Measurements from ENCODE around the gene IL10RA. TPM values are rescaled to one million over a fixed set of nuclear protein-coding genes. Genes with fewer than 3 reads are reported as not detected.
A peak's percentile ranks its signal among the peaks of the same experiment; 100 is the strongest.

Gene IL10RA
- total RNA-seq, 1 donor from 2014 or later, result 89.9 TPM

DNA sequence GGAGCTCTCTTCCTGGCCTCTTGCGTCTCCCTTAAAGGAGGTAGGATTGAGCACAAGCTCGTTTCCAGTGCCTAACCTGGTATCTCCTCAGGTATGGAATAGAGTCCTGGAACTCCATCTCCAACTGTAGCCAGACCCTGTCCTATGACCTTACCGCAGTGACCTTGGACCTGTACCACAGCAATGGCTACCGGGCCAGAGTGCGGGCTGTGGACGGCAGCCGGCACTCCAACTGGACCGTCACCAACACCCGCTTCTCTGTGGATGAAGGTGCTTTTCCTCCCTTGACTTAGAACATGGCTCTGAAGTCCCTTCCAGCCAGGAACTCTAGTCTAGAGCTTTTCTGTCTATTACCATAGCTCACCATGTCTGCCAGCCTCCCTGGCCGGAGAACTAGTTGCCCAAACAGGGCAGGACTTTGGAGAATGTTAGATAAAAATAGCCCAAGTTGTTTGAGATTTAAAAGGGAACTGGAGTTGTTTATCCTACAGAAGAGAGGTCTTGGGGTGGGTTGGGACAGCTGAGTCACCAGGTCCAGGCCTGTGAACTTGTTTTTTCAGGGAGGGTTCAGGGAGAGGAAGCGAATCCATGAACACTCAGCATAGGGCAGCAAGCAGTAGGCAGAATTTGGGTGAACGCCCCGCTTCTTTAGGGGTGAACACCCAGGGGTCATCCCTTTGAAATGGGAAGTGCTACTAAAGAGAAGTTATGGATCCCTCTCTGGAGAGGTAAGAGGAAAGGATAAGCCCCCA, 3.3 kb downstream of the IL10RA start:
- Mint-ChIP-seq H3K4me3 (peak overlapping the region; percentile 88), H3K27ac (peak overlapping the region; percentile 69)
- intact Hi-C loops (cut with micrococcal nuclease), result loop anchor here (5.0 kb wide), 2 partner anchors 172 to 318 kb away; no protein-coding TSS in a partner anchor

GRCh38 chr11:117992136-117992535, 5.9 kb downstream of the IL10RA start:
- H3K27me3 Mint-ChIP-seq, result no peaks in the 10 kb centered on the region
- H3K36me3 Mint-ChIP-seq (ENCODE audit: low read depth), result peaks cover 95% of the 10 kb centered on the region
- peak overlapping the region; percentile 64 for H3K4me3 Mint-ChIP-seq
- peaks cover 79% of the 10 kb centered on the region for H3K4me1 Mint-ChIP-seq
- H3K27ac Mint-ChIP-seq, result no peak overlapping the region
- no peaks in the 10 kb centered on the region for H3K9me3 Mint-ChIP-seq
- intact Hi-C loops (cut with micrococcal nuclease), result no loop called here
- DNase-seq, result no peak

More for the DNA sequence above, 3.3 kb downstream of the IL10RA start:
- H3K9me3 Mint-ChIP-seq, result no peaks in the 10 kb centered on the region
- H3K36me3 Mint-ChIP-seq (ENCODE audit: low read depth), result peaks cover 84% of the 10 kb centered on the region
- no peak for DNase-seq
- no peaks in the 10 kb centered on the region for H3K27me3 Mint-ChIP-seq
- H3K4me1 Mint-ChIP-seq, result peaks cover 76% of the 10 kb centered on the region

DNA sequence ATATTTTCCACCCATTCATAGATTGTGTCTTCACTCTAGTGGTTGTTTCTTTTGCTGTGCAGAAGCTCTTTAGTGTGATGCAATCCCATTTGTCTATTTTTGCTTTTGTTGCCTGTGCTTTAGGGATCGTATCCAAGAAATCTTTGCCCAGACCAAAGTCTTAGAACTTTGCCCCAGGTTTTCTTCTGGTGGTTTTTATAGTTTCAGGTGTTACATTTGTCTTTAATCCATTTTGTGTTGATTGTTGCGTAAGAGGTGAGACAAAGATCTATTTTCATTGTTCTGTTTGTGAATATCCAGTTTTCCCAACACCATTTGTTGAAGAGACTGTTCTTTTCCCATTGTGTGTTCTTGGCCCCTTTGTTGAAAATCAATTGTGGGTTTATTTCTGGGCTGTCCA, 6.4 kb downstream of the IL10RA start:
- intact Hi-C loops (cut with micrococcal nuclease), result no loop called here
- DNase-seq, result no peak
- Mint-ChIP-seq H3K4me3 (peak overlapping the region; percentile 64), H3K4me1 (peaks cover 79% of the 10 kb centered on the region), H3K9me3 (no peaks in the 10 kb centered on the region), H3K27ac (peak overlapping the region; percentile 56), H3K27me3 (no peaks in the 10 kb centered on the region), H3K36me3 (ENCODE audit: low read depth) (peaks cover 95% of the 10 kb centered on the region)

- DNase-seq, result no peak
- Mint-ChIP-seq H3K36me3 (ENCODE audit: low read depth) (peaks cover 95% of the 10 kb centered on the region), H3K27me3 (no peaks in the 10 kb centered on the region), H3K9me3 (no peaks in the 10 kb centered on the region), H3K27ac (peak overlapping the region; percentile 22), H3K4me3 (peak overlapping the region; percentile 51), H3K4me1 (peaks cover 78% of the 10 kb centered on the region)
- intact Hi-C loops (cut with micrococcal nuclease), result no loop called here
Observed at GRCh38 chr11:117993988-117994745, 8.0 kb downstream of the IL10RA start.

DNA sequence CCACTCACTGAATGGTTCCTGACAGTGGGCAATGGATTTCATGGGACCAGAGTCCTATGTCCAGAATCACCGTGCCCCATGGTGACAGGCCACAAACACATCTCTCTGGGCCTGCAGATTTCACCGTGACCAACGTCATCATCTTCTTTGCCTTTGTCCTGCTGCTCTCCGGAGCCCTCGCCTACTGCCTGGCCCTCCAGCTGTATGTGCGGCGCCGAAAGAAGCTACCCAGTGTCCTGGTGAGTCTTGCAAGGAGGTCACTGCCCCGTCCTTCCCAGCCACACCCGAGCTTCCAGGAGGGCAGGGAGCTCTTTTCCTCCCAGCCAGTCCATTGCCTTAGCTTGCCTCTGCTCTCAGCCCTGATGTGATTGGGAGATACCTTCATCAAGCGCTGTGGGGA, 9.3 kb downstream of the IL10RA start:
- no peak overlapping the region for H3K4me3 Mint-ChIP-seq
- peaks cover 77% of the 10 kb centered on the region for H3K4me1 Mint-ChIP-seq
- H3K36me3 Mint-ChIP-seq (ENCODE audit: low read depth), result peaks cover 95% of the 10 kb centered on the region
- no peak for DNase-seq
- intact Hi-C loops (cut with micrococcal nuclease), result no loop called here
- H3K27me3 Mint-ChIP-seq, result no peaks in the 10 kb centered on the region
- H3K27ac Mint-ChIP-seq, result peak overlapping the region; percentile 86
- H3K9me3 Mint-ChIP-seq, result no peaks in the 10 kb centered on the region

GRCh38 chr11:117996058-117996457, 9.9 kb downstream of the IL10RA start:
- peak overlapping the region; percentile 86 for H3K27ac Mint-ChIP-seq
- peaks cover 80% of the 10 kb centered on the region for H3K4me1 Mint-ChIP-seq
- H3K36me3 Mint-ChIP-seq (ENCODE audit: low read depth), result peaks cover 92% of the 10 kb centered on the region
- DNase-seq, result no peak
- no peak overlapping the region for H3K4me3 Mint-ChIP-seq
- H3K9me3 Mint-ChIP-seq, result no peaks in the 10 kb centered on the region
- no peaks in the 10 kb centered on the region for H3K27me3 Mint-ChIP-seq
- intact Hi-C loops (cut with micrococcal nuclease), result no loop called here

DNA sequence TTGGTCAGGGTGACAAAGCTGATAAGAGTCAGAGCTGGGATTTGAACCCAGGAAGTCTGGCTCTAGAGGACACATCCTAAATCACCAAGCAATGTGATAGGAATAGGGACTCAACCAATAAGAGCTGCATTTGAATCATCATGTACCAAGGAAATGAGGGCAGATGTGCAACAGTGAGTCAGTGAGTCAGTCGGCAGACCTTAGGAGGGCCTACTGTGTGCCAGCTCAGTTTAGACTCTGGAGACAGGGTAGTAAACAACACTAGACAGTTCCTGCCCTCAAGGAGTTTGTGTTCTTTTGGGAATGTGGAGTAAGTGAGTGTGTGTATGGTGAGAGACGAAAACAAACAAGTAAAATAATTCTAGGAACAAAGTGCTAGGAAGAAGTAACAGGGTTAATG, 11.2 kb downstream of the IL10RA start:
- Mint-ChIP-seq H3K9me3 (no peaks in the 10 kb centered on the region), H3K4me3 (peak overlapping the region; percentile 8), H3K36me3 (ENCODE audit: low read depth) (peaks cover 85% of the 10 kb centered on the region)

GRCh38 chr11:117997823-117998579, 11.8 kb downstream of the IL10RA start:
- Mint-ChIP-seq H3K4me3 (peak overlapping the region; percentile 29), H3K27ac (peak overlapping the region; percentile 87), H3K9me3 (no peaks in the 10 kb centered on the region), H3K36me3 (ENCODE audit: low read depth) (peaks cover 79% of the 10 kb centered on the region), H3K4me1 (peaks cover 81% of the 10 kb centered on the region), H3K27me3 (no peaks in the 10 kb centered on the region)
- intact Hi-C loops (cut with micrococcal nuclease), result loop anchor here (1.0 kb wide), 1 partner anchor 12 kb away; the partner anchor contains the start of gene IL10RA
- DNase-seq, result peak; percentile 63

More for the DNA sequence above, 11.2 kb downstream of the IL10RA start:
- intact Hi-C loops (cut with micrococcal nuclease), result no loop called here
- Mint-ChIP-seq H3K27ac (peak overlapping the region; percentile 87), H3K27me3 (no peaks in the 10 kb centered on the region), H3K4me1 (peaks cover 81% of the 10 kb centered on the region)
- DNase-seq, result no peak

DNA sequence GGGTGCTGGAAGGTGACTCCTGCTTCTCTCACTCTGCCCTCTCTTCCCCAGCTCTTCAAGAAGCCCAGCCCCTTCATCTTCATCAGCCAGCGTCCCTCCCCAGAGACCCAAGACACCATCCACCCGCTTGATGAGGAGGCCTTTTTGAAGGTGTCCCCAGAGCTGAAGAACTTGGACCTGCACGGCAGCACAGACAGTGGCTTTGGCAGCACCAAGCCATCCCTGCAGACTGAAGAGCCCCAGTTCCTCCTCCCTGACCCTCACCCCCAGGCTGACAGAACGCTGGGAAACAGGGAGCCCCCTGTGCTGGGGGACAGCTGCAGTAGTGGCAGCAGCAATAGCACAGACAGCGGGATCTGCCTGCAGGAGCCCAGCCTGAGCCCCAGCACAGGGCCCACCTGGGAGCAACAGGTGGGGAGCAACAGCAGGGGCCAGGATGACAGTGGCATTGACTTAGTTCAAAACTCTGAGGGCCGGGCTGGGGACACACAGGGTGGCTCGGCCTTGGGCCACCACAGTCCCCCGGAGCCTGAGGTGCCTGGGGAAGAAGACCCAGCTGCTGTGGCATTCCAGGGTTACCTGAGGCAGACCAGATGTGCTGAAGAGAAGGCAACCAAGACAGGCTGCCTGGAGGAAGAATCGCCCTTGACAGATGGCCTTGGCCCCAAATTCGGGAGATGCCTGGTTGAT, 12.6 kb downstream of the IL10RA start:
- H3K27me3 Mint-ChIP-seq, result no peaks in the 10 kb centered on the region

GRCh38 chr11:117999354-117999993, 13.3 kb downstream of the IL10RA start:
- H3K27ac Mint-ChIP-seq, result peak overlapping the region; percentile 99
- H3K4me3 Mint-ChIP-seq, result peak overlapping the region; percentile 42
- peaks cover 84% of the 10 kb centered on the region for H3K4me1 Mint-ChIP-seq
- peak; percentile 66 for DNase-seq
- intact Hi-C loops (cut with micrococcal nuclease), result no loop called here
- peaks cover 74% of the 10 kb centered on the region for H3K36me3 Mint-ChIP-seq (ENCODE audit: low read depth)
- no peaks in the 10 kb centered on the region for H3K27me3 Mint-ChIP-seq
- H3K9me3 Mint-ChIP-seq, result peaks cover 12% of the 10 kb centered on the region

More for the DNA sequence above, 12.6 kb downstream of the IL10RA start:
- DNase-seq, result no peak
- Mint-ChIP-seq H3K4me3 (peak overlapping the region; percentile 29), H3K4me1 (peaks cover 82% of the 10 kb centered on the region), H3K9me3 (peaks cover 6% of the 10 kb centered on the region), H3K36me3 (ENCODE audit: low read depth) (peaks cover 76% of the 10 kb centered on the region), H3K27ac (peak overlapping the region; percentile 87)
- intact Hi-C loops (cut with micrococcal nuclease), result loop anchor here (1.0 kb wide), 1 partner anchor 13 kb away; the partner anchor contains the start of gene IL10RA

DNA sequence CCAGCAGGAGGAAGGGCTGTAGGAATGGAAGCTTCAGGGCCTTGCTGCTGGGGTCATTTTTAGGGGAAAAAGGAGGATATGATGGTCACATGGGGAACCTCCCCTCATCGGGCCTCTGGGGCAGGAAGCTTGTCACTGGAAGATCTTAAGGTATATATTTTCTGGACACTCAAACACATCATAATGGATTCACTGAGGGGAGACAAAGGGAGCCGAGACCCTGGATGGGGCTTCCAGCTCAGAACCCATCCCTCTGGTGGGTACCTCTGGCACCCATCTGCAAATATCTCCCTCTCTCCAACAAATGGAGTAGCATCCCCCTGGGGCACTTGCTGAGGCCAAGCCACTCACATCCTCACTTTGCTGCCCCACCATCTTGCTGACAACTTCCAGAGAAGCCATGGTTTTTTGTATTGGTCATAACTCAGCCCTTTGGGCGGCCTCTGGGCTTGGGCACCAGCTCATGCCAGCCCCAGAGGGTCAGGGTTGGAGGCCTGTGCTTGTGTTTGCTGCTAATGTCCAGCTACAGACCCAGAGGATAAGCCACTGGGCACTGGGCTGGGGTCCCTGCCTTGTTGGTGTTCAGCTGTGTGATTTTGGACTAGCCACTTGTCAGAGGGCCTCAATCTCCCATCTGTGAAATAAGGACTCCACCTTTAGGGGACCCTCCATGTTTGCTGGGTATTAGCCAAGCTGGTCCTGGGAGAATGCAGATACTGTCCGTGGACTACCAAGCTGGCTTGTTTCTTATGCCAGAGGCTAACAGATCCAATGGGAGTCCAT, 14.1 kb downstream of the IL10RA start:
- intact Hi-C loops (cut with micrococcal nuclease), result loop anchor here (5.0 kb wide), 1 partner anchor 217 kb away; no protein-coding TSS in a partner anchor
- peaks cover 67% of the 10 kb centered on the region for H3K36me3 Mint-ChIP-seq (ENCODE audit: low read depth)
- no peaks in the 10 kb centered on the region for H3K27me3 Mint-ChIP-seq
- peak overlapping the region; percentile 99 for H3K27ac Mint-ChIP-seq
- H3K4me3 Mint-ChIP-seq, result peak overlapping the region; percentile 42
- DNase-seq, result peak; percentile 61
- H3K4me1 Mint-ChIP-seq, result peaks cover 85% of the 10 kb centered on the region
- peaks cover 12% of the 10 kb centered on the region for H3K9me3 Mint-ChIP-seq

GRCh38 chr11:118000850-118001228, 14.6 kb downstream of the IL10RA start:
- intact Hi-C loops (cut with micrococcal nuclease), result loop anchor here (5.0 kb wide), 1 partner anchor 216 kb away; no protein-coding TSS in a partner anchor
- peak; percentile 62 for DNase-seq
- peak overlapping the region; percentile 5 for H3K4me3 Mint-ChIP-seq
- H3K9me3 Mint-ChIP-seq, result peaks cover 12% of the 10 kb centered on the region
- peaks cover 86% of the 10 kb centered on the region for H3K4me1 Mint-ChIP-seq
- H3K36me3 Mint-ChIP-seq (ENCODE audit: low read depth), result peaks cover 66% of the 10 kb centered on the region
- peak overlapping the region; percentile 99 for H3K27ac Mint-ChIP-seq
- H3K27me3 Mint-ChIP-seq, result no peaks in the 10 kb centered on the region
